ENCODE data around the gene ARHGAP21. TPM values are rescaled to one million over a fixed set of nuclear protein-coding genes. Genes with fewer than 3 reads are reported as not detected.
"Not testable (repeated sequence)": the region's sequence is repeated elsewhere in the genome, so short reads cannot be mapped to it uniquely, and the experiment has no call there.

ARHGAP21 gene
- total and polyA plus RNA-seq, 4 donors = 25.5 to 140 (median 66.8) TPM

DNA sequence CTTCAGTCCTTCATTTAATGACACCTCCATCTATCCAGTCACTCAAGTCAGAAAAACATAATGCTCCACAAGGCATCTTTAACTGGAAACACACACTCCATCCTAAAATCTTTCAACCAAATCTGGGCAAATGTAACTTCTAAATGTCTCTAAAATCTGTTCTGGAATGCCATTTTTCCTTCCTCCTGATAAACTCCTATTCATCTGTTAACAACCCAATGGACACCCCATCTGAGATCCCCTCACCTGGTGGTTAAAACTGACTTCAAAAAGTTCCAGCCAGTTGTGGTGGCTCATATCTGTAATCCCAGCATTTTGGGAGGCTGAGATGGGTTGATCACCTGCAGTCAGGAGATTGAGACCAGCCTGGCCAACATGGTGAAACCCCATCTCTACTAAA, 78.7 kb downstream of the ARHGAP21 start:
- ATAC-seq (ENCODE audit: low FRiP score) (no peak), DNase-seq (no peak)
- no peaks in the 10 kb centered on the region for H3K36me3 ChIP-seq (ENCODE audit: control insufficient read depth in 1 of 2, insufficient read depth in 2 of 2, low read length in 1 of 2)
- H3K4me3 ChIP-seq (ENCODE audit: low read length in 2 of 2) = no peak overlapping the region
- H3K4me1 ChIP-seq (ENCODE audit: control insufficient read depth in 1 of 2, insufficient read depth in 2 of 2, low read length in 2 of 2) = peaks cover 1 to 6% of the 10 kb centered on the region in 2 donors
- H3K27ac ChIP-seq (ENCODE audit: low read depth in 1 of 2, low read length in 2 of 2) = no peak overlapping the region
- intact Hi-C loops (cut with DNase I) = no loop called here
- no peaks in the 10 kb centered on the region for H3K9me3 ChIP-seq (ENCODE audit: control insufficient read depth, low read length)
- no peaks in the 10 kb centered on the region for H3K27me3 ChIP-seq (ENCODE audit: control insufficient read depth in 1 of 2, insufficient read depth in 2 of 2, low read length in 1 of 2)

DNA sequence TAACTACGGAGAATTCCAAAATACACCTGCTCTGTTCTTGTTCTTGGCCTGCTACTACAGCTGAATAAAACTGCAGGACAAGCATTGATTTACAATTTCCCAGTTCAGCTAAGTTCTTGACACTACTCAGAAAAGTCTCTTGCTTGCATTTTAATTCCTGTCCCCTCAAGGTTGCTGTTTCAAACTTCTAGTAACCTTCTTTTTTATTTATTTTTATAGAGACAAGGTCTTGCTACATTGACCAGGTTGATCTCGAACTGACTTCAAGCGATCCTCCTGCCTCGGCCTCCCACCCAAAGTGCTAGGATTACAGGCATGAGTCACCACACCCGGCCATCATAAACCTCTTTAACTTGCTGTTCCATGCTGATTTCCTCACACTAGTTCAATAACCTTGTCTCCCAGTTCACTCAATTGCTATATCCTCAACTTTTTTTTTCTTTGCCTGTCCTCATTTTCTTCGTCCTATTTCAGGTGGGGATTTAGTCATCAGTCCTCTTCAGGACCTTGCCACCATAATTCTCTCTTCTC, 79.9 kb downstream of the ARHGAP21 start:
- ATAC-seq (ENCODE audit: low FRiP score) (no peak), DNase-seq (no peak)
- Histone ChIP-seq H3K27me3 (ENCODE audit: control insufficient read depth in 1 of 2, insufficient read depth in 2 of 2, low read length in 1 of 2) (no peaks in the 10 kb centered on the region), H3K9me3 (ENCODE audit: control insufficient read depth, low read length) (no peaks in the 10 kb centered on the region), H3K36me3 (ENCODE audit: control insufficient read depth in 1 of 2, insufficient read depth in 2 of 2, low read length in 1 of 2) (no peaks in the 10 kb centered on the region), H3K27ac (ENCODE audit: low read depth in 1 of 2, low read length in 2 of 2) (no peak overlapping the region), H3K4me1 (ENCODE audit: control insufficient read depth in 1 of 2, insufficient read depth in 2 of 2, low read length in 2 of 2) (peaks cover 1 to 6% of the 10 kb centered on the region in 2 donors), H3K4me3 (ENCODE audit: low read length in 2 of 2) (no peak overlapping the region)
- 79 to 81% methylated on average over 6 of the region's 6 CpGs for WGBS, 2 donors
- intact Hi-C loops (cut with DNase I) = loop anchor here (2.0 to 5.0 kb wide), 4 partner anchors 79 to 439 kb away; partner anchors contain the start of gene ARHGAP21 (in 2 of the 2)

DNA sequence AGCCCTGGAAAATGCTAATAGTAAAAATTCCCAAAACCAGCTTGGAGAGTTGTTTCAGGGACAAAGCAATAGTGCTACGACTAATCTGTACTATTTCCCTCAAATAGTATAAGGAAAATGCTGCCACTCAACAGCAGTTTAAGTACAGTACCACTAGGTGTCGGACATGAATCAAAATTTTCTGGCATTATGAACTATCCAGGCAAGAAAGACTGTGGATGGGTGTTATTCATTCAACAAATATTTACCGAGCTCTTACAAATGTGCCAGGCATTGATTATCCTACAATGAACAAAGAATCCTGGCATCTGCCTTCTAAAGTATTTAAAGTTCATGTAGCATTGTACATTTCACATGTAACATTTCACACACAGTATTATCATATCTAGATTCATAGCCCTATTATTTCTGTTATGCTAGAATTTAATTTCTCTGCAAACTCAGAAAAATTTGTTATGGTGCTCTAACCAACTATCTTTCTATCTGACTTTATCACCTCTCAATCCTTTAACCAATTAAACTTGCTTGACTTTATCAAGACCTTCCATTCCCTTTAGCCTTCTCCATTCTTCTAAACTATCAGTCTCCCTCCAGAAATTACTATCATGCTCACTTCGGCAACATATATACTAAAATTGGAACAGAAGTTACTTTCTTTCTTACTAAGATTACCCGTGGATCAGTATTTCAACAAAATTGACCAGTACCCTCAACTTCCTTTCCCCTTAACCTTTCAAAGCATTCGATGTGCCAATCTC, 80.6 kb downstream of the ARHGAP21 start:
- H3K4me3 ChIP-seq (ENCODE audit: low read length in 2 of 2) = no peak overlapping the region
- ATAC-seq (ENCODE audit: low FRiP score) (peak; percentile 91), DNase-seq (no peak)
- H3K9me3 ChIP-seq (ENCODE audit: control insufficient read depth, low read length) = no peaks in the 10 kb centered on the region
- H3K4me1 ChIP-seq (ENCODE audit: control insufficient read depth in 1 of 2, insufficient read depth in 2 of 2, low read length in 2 of 2) = peaks cover 1 to 6% of the 10 kb centered on the region in 2 donors
- WGBS, 2 donors = 21 to 24% methylated on average over 6 of the region's 6 CpGs
- no peak overlapping the region for H3K27ac ChIP-seq (ENCODE audit: low read depth in 1 of 2, low read length in 2 of 2)
- H3K36me3 ChIP-seq (ENCODE audit: control insufficient read depth in 1 of 2, insufficient read depth in 2 of 2, low read length in 1 of 2) = no peaks in the 10 kb centered on the region
- no peaks in the 10 kb centered on the region for H3K27me3 ChIP-seq (ENCODE audit: control insufficient read depth in 1 of 2, insufficient read depth in 2 of 2, low read length in 1 of 2)
- intact Hi-C loops (cut with DNase I) = loop anchor here (2.0 to 5.0 kb wide), 4 partner anchors 79 to 439 kb away; partner anchors contain the start of gene ARHGAP21 (in 2 of the 2)

DNA sequence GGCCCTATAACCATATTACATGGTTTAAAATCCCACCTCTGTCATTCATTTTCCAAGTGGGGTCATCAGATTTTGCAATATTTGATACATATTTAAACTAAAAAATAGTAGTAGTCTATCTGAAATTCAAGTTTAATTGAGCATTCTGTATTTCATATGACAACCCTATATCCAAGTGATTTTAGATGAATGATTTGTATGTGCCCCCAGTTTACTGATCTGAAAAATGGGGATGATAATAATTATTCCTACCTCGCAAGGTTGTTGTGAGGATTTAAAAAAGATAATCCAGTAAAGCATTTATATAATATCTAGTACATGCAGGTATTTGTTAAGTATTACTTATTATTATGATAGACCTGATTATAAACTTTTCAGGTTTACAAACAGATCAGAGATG, 84.6 kb downstream of the ARHGAP21 start:
- intact Hi-C loops (cut with DNase I) = no loop called here
- Histone ChIP-seq H3K4me1 (ENCODE audit: control insufficient read depth in 1 of 2, insufficient read depth in 2 of 2, low read length in 2 of 2) (peaks cover 0 to 6% of the 10 kb centered on the region in 2 donors), H3K27ac (ENCODE audit: low read depth in 1 of 2, low read length in 2 of 2) (no peak overlapping the region), H3K27me3 (ENCODE audit: control insufficient read depth in 1 of 2, insufficient read depth in 2 of 2, low read length in 1 of 2) (no peaks in the 10 kb centered on the region), H3K9me3 (ENCODE audit: control insufficient read depth, low read length) (no peaks in the 10 kb centered on the region), H3K4me3 (ENCODE audit: low read length in 2 of 2) (no peak overlapping the region), H3K36me3 (ENCODE audit: control insufficient read depth in 1 of 2, insufficient read depth in 2 of 2, low read length in 1 of 2) (no peaks in the 10 kb centered on the region)
- ATAC-seq (ENCODE audit: low FRiP score) = no peak
- 94 to 97% methylated on average over 1 of the region's 1 CpG for WGBS, 2 donors
- DNase-seq = no peak

DNA sequence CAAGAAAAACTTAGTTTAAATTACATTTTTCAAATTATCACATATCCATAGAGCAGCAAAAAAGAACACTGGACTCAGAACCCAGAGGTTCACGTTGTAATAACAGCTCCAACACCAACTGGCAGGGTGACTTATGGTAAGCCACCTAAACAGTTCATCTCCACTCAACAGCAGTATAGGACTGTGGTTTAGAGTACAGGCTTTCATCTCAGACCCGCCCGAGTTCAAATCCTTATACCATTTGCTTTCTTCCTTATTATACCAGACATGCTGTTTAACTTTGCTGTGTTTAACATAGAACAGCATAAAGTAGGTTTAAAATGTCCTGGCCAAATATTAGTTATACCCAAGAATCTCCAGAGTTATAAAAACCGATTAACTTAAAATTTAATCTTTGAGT, 97.9 kb downstream of the ARHGAP21 start:
- Histone ChIP-seq H3K4me3 (ENCODE audit: low read length in 2 of 2) (no peak overlapping the region), H3K9me3 (ENCODE audit: control insufficient read depth, low read length) (no peaks in the 10 kb centered on the region), H3K27me3 (ENCODE audit: control insufficient read depth in 1 of 2, insufficient read depth in 2 of 2, low read length in 1 of 2) (no peaks in the 10 kb centered on the region), H3K27ac (ENCODE audit: low read depth in 1 of 2, low read length in 2 of 2) (no peak overlapping the region), H3K4me1 (ENCODE audit: control insufficient read depth in 1 of 2, insufficient read depth in 2 of 2, low read length in 2 of 2) (no peaks in the 10 kb centered on the region), H3K36me3 (ENCODE audit: control insufficient read depth in 1 of 2, insufficient read depth in 2 of 2, low read length in 1 of 2) (no peaks in the 10 kb centered on the region)
- no peak for ATAC-seq (ENCODE audit: low FRiP score)
- 95 to 96% methylated on average over 4 of the region's 4 CpGs for WGBS, 2 donors
- intact Hi-C loops (cut with DNase I) = no loop called here
- no peak for DNase-seq

DNA sequence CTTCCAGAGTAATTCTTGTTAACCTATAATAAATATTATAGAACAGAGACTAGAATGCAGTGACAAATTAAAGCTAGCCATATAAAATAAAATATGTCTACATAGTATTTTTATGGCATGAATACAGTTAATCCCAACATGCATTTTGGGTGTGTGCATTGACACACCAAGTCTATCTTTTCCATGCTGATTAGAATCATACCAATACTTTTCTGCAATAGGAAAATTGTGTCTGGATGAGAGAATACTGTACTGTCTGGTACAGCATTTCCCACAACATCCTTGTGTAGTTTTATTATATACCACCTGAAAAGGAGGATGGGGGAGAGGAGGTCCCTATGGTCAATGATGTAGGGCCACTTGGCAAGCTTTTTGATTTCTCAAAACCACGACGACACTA, 100.3 kb downstream of the ARHGAP21 start:
- WGBS, 2 donors = 86 to 88% methylated on average over 2 of the region's 2 CpGs
- Histone ChIP-seq H3K36me3 (ENCODE audit: control insufficient read depth in 1 of 2, insufficient read depth in 2 of 2, low read length in 1 of 2) (no peaks in the 10 kb centered on the region), H3K27me3 (ENCODE audit: control insufficient read depth in 1 of 2, insufficient read depth in 2 of 2, low read length in 1 of 2) (no peaks in the 10 kb centered on the region), H3K4me1 (ENCODE audit: control insufficient read depth in 1 of 2, insufficient read depth in 2 of 2, low read length in 2 of 2) (no peaks in the 10 kb centered on the region), H3K27ac (ENCODE audit: low read depth in 1 of 2, low read length in 2 of 2) (no peak overlapping the region), H3K4me3 (ENCODE audit: low read length in 2 of 2) (no peak overlapping the region), H3K9me3 (ENCODE audit: control insufficient read depth, low read length) (no peaks in the 10 kb centered on the region)
- DNase-seq (no peak), ATAC-seq (ENCODE audit: low FRiP score) (no peak)
- intact Hi-C loops (cut with DNase I) = no loop called here

DNA sequence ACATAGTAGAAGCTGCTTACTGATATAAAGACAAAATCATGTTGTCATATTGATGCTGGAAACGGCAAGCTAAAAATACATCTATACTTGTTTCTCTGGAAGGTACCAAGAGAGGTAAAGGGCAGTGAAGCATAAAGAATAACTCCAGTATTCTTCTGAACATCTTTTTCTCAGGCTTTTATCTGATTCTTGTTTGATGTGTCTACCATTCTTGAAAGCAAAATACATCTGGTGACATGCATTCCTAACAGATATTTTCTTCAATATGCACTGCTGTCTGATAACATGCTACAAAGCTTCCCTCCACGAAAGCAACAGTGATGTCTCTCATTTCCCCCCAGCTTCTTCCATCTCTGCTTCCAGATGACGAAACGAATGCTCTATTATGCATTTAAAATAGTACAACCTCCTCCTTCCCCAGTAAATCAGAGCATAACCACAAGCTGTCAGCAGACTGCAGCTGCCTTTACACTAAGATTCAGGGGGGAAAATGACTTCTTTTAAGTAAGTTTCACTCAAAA, 100.8 kb downstream of the ARHGAP21 start:
- WGBS, 2 donors = 25 to 35% methylated on average over 4 of the region's 4 CpGs
- no peaks in the 10 kb centered on the region for H3K4me1 ChIP-seq (ENCODE audit: control insufficient read depth in 1 of 2, insufficient read depth in 2 of 2, low read length in 2 of 2)
- intact Hi-C loops (cut with DNase I) = no loop called here
- H3K4me3 ChIP-seq (ENCODE audit: low read length in 2 of 2) = no peak overlapping the region
- no peak overlapping the region for H3K27ac ChIP-seq (ENCODE audit: low read depth in 1 of 2, low read length in 2 of 2)
- H3K36me3 ChIP-seq (ENCODE audit: control insufficient read depth in 1 of 2, insufficient read depth in 2 of 2, low read length in 1 of 2) = no peaks in the 10 kb centered on the region
- DNase-seq = no peak
- no peak for ATAC-seq (ENCODE audit: low FRiP score)
- no peaks in the 10 kb centered on the region for H3K27me3 ChIP-seq (ENCODE audit: control insufficient read depth in 1 of 2, insufficient read depth in 2 of 2, low read length in 1 of 2)
- no peaks in the 10 kb centered on the region for H3K9me3 ChIP-seq (ENCODE audit: control insufficient read depth, low read length)

DNA sequence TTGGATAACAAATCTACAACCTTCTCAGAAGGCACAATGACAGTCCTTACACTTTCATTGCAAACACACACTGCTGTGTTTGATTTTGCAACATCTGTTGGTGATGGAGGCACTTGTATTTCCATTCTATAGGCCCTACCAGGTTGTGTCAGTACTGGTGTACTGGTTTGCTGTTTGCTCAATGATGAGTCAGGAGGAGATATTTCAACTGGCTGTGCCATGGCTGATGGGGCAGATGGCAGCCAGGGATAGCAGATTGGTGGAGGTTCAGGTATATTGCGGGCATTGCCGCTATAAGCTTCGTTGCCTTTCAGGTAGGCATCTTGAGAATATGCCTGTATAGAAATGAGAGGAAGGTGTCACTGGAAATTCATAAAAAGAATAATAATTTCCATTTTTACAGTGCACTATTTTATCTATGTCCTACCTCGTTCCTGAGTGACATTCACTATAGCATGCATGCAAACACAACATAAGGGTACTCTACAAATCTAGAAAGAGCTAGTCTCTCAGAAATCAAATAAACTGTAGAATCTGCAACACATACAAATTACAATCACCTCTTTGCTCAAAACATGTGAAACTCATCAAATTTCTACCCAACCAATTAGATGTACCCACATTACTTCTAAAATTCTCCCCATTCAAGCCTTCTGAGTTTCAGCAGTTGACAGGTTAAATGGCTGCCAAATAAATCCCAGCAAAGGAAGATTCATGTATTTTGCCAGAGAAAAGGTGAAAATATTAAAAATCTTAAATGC, 102.5 kb downstream of the ARHGAP21 start:
- DNase-seq; intact Hi-C loops (cut with DNase I): not testable (repeated sequence)
- WGBS, 2 donors = 94 to 97% methylated on average over 4 of the region's 4 CpGs

More for the DNA sequence above, 102.5 kb downstream of the ARHGAP21 start:
- H3K27ac ChIP-seq (ENCODE audit: low read depth in 1 of 2, low read length in 2 of 2); H3K4me1 ChIP-seq (ENCODE audit: control insufficient read depth in 1 of 2, insufficient read depth in 2 of 2, low read length in 2 of 2); H3K9me3 ChIP-seq (ENCODE audit: control insufficient read depth, low read length); H3K4me3 ChIP-seq (ENCODE audit: low read length in 2 of 2); H3K27me3 ChIP-seq (ENCODE audit: control insufficient read depth in 1 of 2, insufficient read depth in 2 of 2, low read length in 1 of 2); ATAC-seq (ENCODE audit: low FRiP score); H3K36me3 ChIP-seq (ENCODE audit: control insufficient read depth in 1 of 2, insufficient read depth in 2 of 2, low read length in 1 of 2): not testable (repeated sequence)
